Measurements from ENCODE around the gene CENPF. TPM values are rescaled to one million over a fixed set of nuclear protein-coding genes. Genes with fewer than 3 reads are reported as not detected.

CENPF gene
- total and polyA plus RNA-seq, 12 donors, result 0.15 to 8.7 (median 0.59) TPM

GRCh38 chr1:214650664-214651063 lies 47.7 kb downstream of the CENPF start:
- Histone ChIP-seq H3K27me3 (no peaks in the 10 kb centered on the region), H3K36me3 (peaks cover 0 to 63% (median 0%) of the 10 kb centered on the region in 9 donors), H3K27ac (no peak overlapping the region), H3K4me3 (no peak overlapping the region), H3K9me3 (no peaks in the 10 kb centered on the region), H3K4me1 (no peaks in the 10 kb centered on the region)
- no peak for TF ChIP-seq CTCF (IDR thresholded peaks at IDR 0.05)
- ATAC-seq (no peak), DNase-seq (no peak)
- 95 to 96% methylated on average over 4 of the region's 4 CpGs for WGBS, 2 donors
- intact Hi-C loops (cut with DNase I), result loop anchor here in 2 of 10 donors (5.0 kb wide), 2 partner anchors 867 to 1747 kb away; no protein-coding TSS in a partner anchor

GRCh38 chr1:214657299-214657698 lies 54.3 kb downstream of the CENPF start:
- intact Hi-C loops (cut with DNase I), result loop anchor here in 1 of 10 donors (5.0 kb wide), 1 partner anchor 870 kb away; no protein-coding TSS in a partner anchor
- Histone ChIP-seq H3K9me3 (peaks cover 0 to 3% (median 0%) of the 10 kb centered on the region in 11 donors), H3K27ac (no peak overlapping the region), H3K27me3 (no peaks in the 10 kb centered on the region), H3K36me3 (peaks cover 0 to 76% (median 0%) of the 10 kb centered on the region in 9 donors), H3K4me3 (no peak overlapping the region), H3K4me1 (no peaks in the 10 kb centered on the region)
- 96 to 97% methylated on average over 2 of the region's 2 CpGs for WGBS, 2 donors
- DNase-seq (no peak), ATAC-seq (no peak)
- no peak for TF ChIP-seq CTCF (IDR thresholded peaks at IDR 0.05)

- no peaks in the 10 kb centered on the region for H3K27me3 ChIP-seq
- H3K4me3 ChIP-seq, result no peak overlapping the region
- no peak for ATAC-seq
- no peak for TF ChIP-seq CTCF (IDR thresholded peaks at IDR 0.05)
- peaks cover 0 to 3% (median 0%) of the 10 kb centered on the region in 11 donors for H3K9me3 ChIP-seq
- H3K27ac ChIP-seq, result no peak overlapping the region
- H3K4me1 ChIP-seq, result no peaks in the 10 kb centered on the region
- WGBS, 2 donors, result 37 to 49% methylated on average over 1 of the region's 1 CpG
- no peak for DNase-seq
- peaks cover 0 to 74% (median 0%) of the 10 kb centered on the region in 9 donors for H3K36me3 ChIP-seq
- intact Hi-C loops (cut with DNase I), result loop anchor here in 1 of 10 donors (5.0 kb wide), 1 partner anchor 869 kb away; no protein-coding TSS in a partner anchor
These were observed 55.2 kb downstream of the CENPF start for GRCh38 chr1:214658175-214658574.

- peak in 4 of 9 donors; percentile 20 to 38 (median 25) for TF ChIP-seq CTCF (IDR thresholded peaks at IDR 0.05)
- H3K27me3 ChIP-seq, result no peaks in the 10 kb centered on the region
- H3K36me3 ChIP-seq, result peaks cover 0 to 74% (median 0%) of the 10 kb centered on the region in 9 donors
- no peaks in the 10 kb centered on the region for H3K4me1 ChIP-seq
- 75 to 76% methylated on average over 9 of the region's 9 CpGs for WGBS, 2 donors
- no peak overlapping the region for H3K4me3 ChIP-seq
- ATAC-seq (no peak), DNase-seq (no peak)
- peaks cover 0 to 3% (median 0%) of the 10 kb centered on the region in 11 donors for H3K9me3 ChIP-seq
- no peak overlapping the region for H3K27ac ChIP-seq
- intact Hi-C loops (cut with DNase I), result loop anchor here in 1 of 10 donors (5.0 kb wide), 1 partner anchor 869 kb away; no protein-coding TSS in a partner anchor
These were observed 55.8 kb downstream of the CENPF start for GRCh38 chr1:214658785-214659184.
